DOHH2 (cell line): Measurements from ENCODE around the gene PPP4R4.

ENCODE experiments used
- H3F3A ChIP-seq: fragments of 200-600 bp; sonication (generic), shearing (Covaris generic); 2 replicates; pipeline ENCODE4 v1.6.0; 2016; ENCODE audit warnings: antibody characterized with exemption, mild to moderate bottlenecking; ENCODE audit not compliant: control insufficient read depth, insufficient read depth
- H3K27ac ChIP-seq: fragments of 200-600 bp; sonication (generic); 2 replicates; pipeline ENCODE4 v1.5.1; 2014; ENCODE audit warnings: low read depth, mild to moderate bottlenecking, low read length, moderate library complexity
- H3K27me3 ChIP-seq: fragments of 200-600 bp; sonication (generic); 2 replicates; pipeline ENCODE4 v1.6.1; 2014; ENCODE audit warnings: mild to moderate bottlenecking, low read length, mixed read lengths; ENCODE audit not compliant: control insufficient read depth
- H3K36me3 ChIP-seq: fragments of 200-600 bp; sonication (generic); 2 replicates; pipeline ENCODE4 v1.6.1; 2014; ENCODE audit warnings: mild to moderate bottlenecking, low read length, moderate library complexity, mixed read lengths; ENCODE audit not compliant: control insufficient read depth
- H3K4me1 ChIP-seq: fragments of 200-600 bp; sonication (generic); 2 replicates; pipeline ENCODE4 v1.6.1; 2014; ENCODE audit warnings: mild to moderate bottlenecking, low read length, mixed read lengths; ENCODE audit not compliant: control insufficient read depth
- H3K4me2 ChIP-seq: fragments of 200-600 bp; sonication (generic); 2 replicates; pipeline ENCODE4 v1.6.0; 2014; ENCODE audit warnings: mild to moderate bottlenecking, low read length, moderate library complexity
- H3K4me3 ChIP-seq: fragments of 200-600 bp; sonication (generic); 2 replicates; pipeline ENCODE4 v1.5.1; 2014; ENCODE audit warnings: mild to moderate bottlenecking, low read length, mixed read lengths
- H3K79me2 ChIP-seq: fragments of 200-600 bp; sonication (generic); 2 replicates; pipeline ENCODE4 v1.6.1; 2014; ENCODE audit warnings: mild to moderate bottlenecking, low read length, mixed read lengths; ENCODE audit not compliant: control insufficient read depth
- H3K9me2 ChIP-seq: fragments of 200-600 bp; sonication (generic); replicated peaks from 2 replicates; pipeline ENCODE4 v1.6.1; 2014; ENCODE audit warnings: mild to moderate bottlenecking, low read length, mixed read lengths; ENCODE audit not compliant: control insufficient read depth
- H3K9me3 ChIP-seq: fragments of 200-600 bp; sonication (generic); 2 replicates; pipeline ENCODE4 v1.6.1; 2014; ENCODE audit warnings: antibody characterized with exemption, low read length, mixed read lengths; ENCODE audit not compliant: control insufficient read depth, insufficient read depth
- H4K20me1 ChIP-seq: fragments of 200-600 bp; sonication (generic); 2 replicates; pipeline ENCODE4 v1.6.0; 2014; ENCODE audit warnings: low read depth, mild to moderate bottlenecking, antibody characterized with exemption, low read length, moderate library complexity; ENCODE audit not compliant: control insufficient read depth, insufficient read depth
- EZH2phosphoT487 ChIP-seq: fragments of 200-600 bp; sonication (generic); IDR thresholded peaks from 2 replicates; pipeline ENCODE4 v1.6.1; 2017; ENCODE audit warnings: borderline replicate concordance, mild to moderate bottlenecking, antibody characterized with exemption, low read length, moderate library complexity, mixed read lengths
- TF ChIP-seq, protein P1 (sequence below): fragments of 200-600 bp; sonication (generic); IDR thresholded peaks from one replicate; pipeline ENCODE4 v1.5.1; 2014; ENCODE audit warnings: antibody characterized with exemption, mild to moderate bottlenecking, low read depth, low read length; ENCODE audit not compliant: poor library complexity, severe bottlenecking

The PPP4R4 gene

DNA sequence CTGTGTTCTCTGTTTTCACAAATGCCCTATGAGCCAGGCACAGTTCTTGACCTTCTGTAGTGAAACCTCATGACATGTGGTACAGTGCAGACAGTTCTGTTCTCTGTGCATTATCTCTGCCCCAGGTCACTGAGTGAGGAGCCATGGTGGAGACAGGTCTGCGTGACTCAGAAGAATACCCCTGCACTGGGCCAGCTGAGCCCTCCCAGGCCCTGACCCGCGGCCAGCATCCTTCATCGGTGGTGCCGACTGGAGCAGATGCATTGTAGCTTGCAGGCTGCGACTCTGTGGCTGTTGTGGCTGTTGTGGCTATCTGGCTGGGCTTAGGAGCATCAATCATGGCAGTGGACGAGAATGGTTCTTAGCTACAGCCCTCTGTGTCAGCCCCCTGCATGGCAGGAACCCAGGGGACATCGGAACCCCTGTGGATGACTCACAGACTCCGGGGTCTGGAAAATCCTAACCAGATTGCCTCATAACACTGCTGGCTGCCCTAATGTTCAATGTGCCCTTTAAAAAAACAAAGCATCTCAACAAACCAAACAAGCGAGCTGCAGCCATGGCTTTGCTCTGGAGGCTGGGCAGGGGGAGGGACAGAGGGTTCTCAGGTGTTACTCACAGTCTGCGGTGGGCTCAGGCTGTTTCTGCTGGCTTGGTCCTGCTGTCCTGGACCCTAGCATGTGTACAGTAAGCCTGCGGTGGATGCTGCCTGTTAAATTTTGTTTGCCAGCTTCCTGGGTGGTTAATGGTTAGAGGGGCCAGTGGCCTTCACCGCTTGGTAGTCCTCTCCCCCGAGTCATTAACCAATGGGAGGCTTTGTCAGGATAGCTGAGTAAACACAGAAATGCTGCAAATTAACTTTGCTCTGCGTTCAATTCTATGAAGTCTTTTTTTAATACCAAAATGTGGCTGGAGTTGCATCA lies 148.8 kb downstream of the PPP4R4 start, which contains the start of gene SERPINA6:
Gene SERPINA6 (minus strand): TSS at position 689 of the 923 bp plus-strand sequence. CDS start 8,688 bp downstream, outside the sequence.
- Histone ChIP-seq H3K27ac (no peak within 1 kb of the TSS), H3K27me3 (no peaks in the 10 kb centered on the region), H3K4me2 (no peak within 1 kb of the TSS), H3K4me3 (no peak within 1 kb of the TSS), H3F3A (no peaks in the 10 kb centered on the region), H3K79me2 (no peaks in the 10 kb centered on the region), H3K9me3 (no peaks in the 10 kb centered on the region), H4K20me1 (no peaks in the 10 kb centered on the region), H3K9me2 (no peaks in the 10 kb centered on the region), H3K36me3 (no peaks in the 10 kb centered on the region), H3K4me1 (no peaks in the 10 kb centered on the region)
- TF ChIP-seq EZH2phosphoT487, result no peak
- TF ChIP-seq, protein P1, sequence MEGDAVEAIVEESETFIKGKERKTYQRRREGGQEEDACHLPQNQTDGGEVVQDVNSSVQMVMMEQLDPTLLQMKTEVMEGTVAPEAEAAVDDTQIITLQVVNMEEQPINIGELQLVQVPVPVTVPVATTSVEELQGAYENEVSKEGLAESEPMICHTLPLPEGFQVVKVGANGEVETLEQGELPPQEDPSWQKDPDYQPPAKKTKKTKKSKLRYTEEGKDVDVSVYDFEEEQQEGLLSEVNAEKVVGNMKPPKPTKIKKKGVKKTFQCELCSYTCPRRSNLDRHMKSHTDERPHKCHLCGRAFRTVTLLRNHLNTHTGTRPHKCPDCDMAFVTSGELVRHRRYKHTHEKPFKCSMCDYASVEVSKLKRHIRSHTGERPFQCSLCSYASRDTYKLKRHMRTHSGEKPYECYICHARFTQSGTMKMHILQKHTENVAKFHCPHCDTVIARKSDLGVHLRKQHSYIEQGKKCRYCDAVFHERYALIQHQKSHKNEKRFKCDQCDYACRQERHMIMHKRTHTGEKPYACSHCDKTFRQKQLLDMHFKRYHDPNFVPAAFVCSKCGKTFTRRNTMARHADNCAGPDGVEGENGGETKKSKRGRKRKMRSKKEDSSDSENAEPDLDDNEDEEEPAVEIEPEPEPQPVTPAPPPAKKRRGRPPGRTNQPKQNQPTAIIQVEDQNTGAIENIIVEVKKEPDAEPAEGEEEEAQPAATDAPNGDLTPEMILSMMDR, result no peak

DNA sequence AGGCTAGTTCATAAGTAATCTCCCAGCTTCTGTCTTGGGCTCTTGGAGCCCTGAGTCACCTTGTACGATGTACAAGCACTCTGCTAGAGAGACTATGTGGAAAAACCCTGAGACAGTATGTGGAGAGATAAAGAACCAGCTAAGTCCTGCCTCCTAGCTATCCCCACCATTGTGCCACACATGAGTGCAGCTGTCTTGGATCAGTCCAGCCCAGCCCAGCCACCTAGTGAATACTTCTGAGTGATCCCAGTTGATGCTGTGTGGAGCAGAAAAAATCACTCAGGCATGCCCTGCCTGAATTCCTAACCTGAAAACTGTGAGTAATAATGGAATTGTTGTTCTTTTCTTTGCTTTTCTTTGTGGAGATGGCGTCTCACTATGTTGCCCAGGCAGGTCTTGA lies 154.1 kb downstream of the PPP4R4 start:
- Histone ChIP-seq H3K9me2 (no peaks in the 10 kb centered on the region), H3K36me3 (no peaks in the 10 kb centered on the region), H3F3A (no peaks in the 10 kb centered on the region), H3K4me1 (no peaks in the 10 kb centered on the region), H3K4me2 (no peak overlapping the region), H3K4me3 (no peak overlapping the region), H4K20me1 (no peaks in the 10 kb centered on the region), H3K79me2 (no peaks in the 10 kb centered on the region), H3K27ac (no peak overlapping the region), H3K27me3 (0 out of 2 replicates have a peak, but pooled peaks cover 5% of the 10 kb centered on the region), H3K9me3 (no peaks in the 10 kb centered on the region)
- TF ChIP-seq, protein P1, result no peak
- no peak for TF ChIP-seq EZH2phosphoT487
